Thymus (tissue), 11 donors: ENCODE data around the gene NPAS1. TPM values are rescaled to one million over a fixed set of nuclear protein-coding genes. Genes with fewer than 3 reads are reported as not detected.
A peak's percentile ranks its signal among the peaks of the same experiment; 100 is the strongest.

Source experiments
- DNase-seq, 9 donors: peaks; one replicate each; pipeline ENCODE4 v3.0.0-alpha.2; 2013; ENCODE audit warnings: low spot score in 9 of 9, low read depth in 6 of 9, missing footprints in 1 of 9
- H3K27ac ChIP-seq, 2 donors: one replicate each; pipeline ENCODE4 v1.5.1; 2013; ENCODE audit warnings: control low read depth in 1 of 2, low read depth in 1 of 2, low read length in 1 of 2, mild to moderate bottlenecking in 1 of 2, moderate library complexity in 1 of 2
- H3K27me3 ChIP-seq, 2 donors: one replicate each; pipeline ENCODE4 v1.5.1; 2013; ENCODE audit warnings: low read length in 1 of 2; ENCODE audit not compliant: control insufficient read depth in 2 of 2, insufficient read depth in 1 of 2
- H3K36me3 ChIP-seq, 2 donors: one replicate each; pipeline ENCODE4 v1.5.1; 2013; ENCODE audit warnings: low read length in 1 of 2, mild to moderate bottlenecking in 1 of 2, moderate library complexity in 1 of 2; ENCODE audit not compliant: control insufficient read depth in 2 of 2, insufficient read depth in 2 of 2
- H3K4me1 ChIP-seq, 2 donors: one replicate each; pipeline ENCODE4 v1.5.1; 2013; ENCODE audit warnings: low read length in 2 of 2; ENCODE audit not compliant: control insufficient read depth in 2 of 2, insufficient read depth in 2 of 2
- H3K4me3 ChIP-seq, 2 donors: one replicate each; pipeline ENCODE4 v1.5.1; 2013; ENCODE audit warnings: low read length in 2 of 2, control low read depth in 1 of 2, mild to moderate bottlenecking in 1 of 2
- H3K9me3 ChIP-seq, 2 donors: one replicate each; pipeline ENCODE4 v1.5.1; 2013; ENCODE audit warnings: low read length in 1 of 2, mild to moderate bottlenecking in 1 of 2; ENCODE audit not compliant: control insufficient read depth in 2 of 2, insufficient read depth in 1 of 2
- WGBS: extraction: QIAGEN DNeasy Blood & Tissue Kit; methylation state at CpG from one replicate; pipeline ENCODE4 v1.1.7; 2013; 5-methylcytosine and 5-hydroxymethylcytosine counted together
- polyA plus RNA-seq: library from polyadenylated mRNA; stranded (reverse); fragments of 200-250 nt; gene quantifications from one replicate; pipeline ENCODE4 v1.2.3, GENCODE V29; 2013
- total RNA-seq: library from RNA; stranded (reverse); fragments of 120-200 nt; gene quantifications from one replicate; pipeline ENCODE4 v1.2.4, GENCODE V29; 2013
- donor health status: healthy.

The NPAS1 gene
- total and polyA plus RNA-seq, 2 donors: 0.09 to 0.46 TPM

GRCh38 chr19:46988614-46989230 lies 30.9 kb upstream of the NPAS1 start:
- Histone ChIP-seq H3K36me3 (peaks cover 44 to 57% of the 10 kb centered on the region in 2 donors), H3K4me1 (peaks cover 0 to 17% of the 10 kb centered on the region in 2 donors), H3K9me3 (no peaks in the 10 kb centered on the region), H3K27me3 (no peaks in the 10 kb centered on the region), H3K27ac (no peak overlapping the region), H3K4me3 (no peak overlapping the region)
- no peak for DNase-seq
- 97% methylated on average over 14 of the region's 14 CpGs for WGBS

GRCh38 chr19:46990991-46991676 lies 28.5 kb upstream of the NPAS1 start:
- no peaks in the 10 kb centered on the region for H3K27me3 ChIP-seq
- H3K27ac ChIP-seq: peak overlapping the region in 1 of 2 donors; percentile 7
- H3K4me3 ChIP-seq: no peak overlapping the region
- peak; percentile 26 to 71 (median 37) for DNase-seq
- WGBS: 41% methylated on average over 19 of the region's 19 CpGs
- H3K9me3 ChIP-seq: no peaks in the 10 kb centered on the region
- peaks cover 67 to 71% of the 10 kb centered on the region in 2 donors for H3K36me3 ChIP-seq
- H3K4me1 ChIP-seq: peaks cover 0 to 17% of the 10 kb centered on the region in 2 donors

DNA sequence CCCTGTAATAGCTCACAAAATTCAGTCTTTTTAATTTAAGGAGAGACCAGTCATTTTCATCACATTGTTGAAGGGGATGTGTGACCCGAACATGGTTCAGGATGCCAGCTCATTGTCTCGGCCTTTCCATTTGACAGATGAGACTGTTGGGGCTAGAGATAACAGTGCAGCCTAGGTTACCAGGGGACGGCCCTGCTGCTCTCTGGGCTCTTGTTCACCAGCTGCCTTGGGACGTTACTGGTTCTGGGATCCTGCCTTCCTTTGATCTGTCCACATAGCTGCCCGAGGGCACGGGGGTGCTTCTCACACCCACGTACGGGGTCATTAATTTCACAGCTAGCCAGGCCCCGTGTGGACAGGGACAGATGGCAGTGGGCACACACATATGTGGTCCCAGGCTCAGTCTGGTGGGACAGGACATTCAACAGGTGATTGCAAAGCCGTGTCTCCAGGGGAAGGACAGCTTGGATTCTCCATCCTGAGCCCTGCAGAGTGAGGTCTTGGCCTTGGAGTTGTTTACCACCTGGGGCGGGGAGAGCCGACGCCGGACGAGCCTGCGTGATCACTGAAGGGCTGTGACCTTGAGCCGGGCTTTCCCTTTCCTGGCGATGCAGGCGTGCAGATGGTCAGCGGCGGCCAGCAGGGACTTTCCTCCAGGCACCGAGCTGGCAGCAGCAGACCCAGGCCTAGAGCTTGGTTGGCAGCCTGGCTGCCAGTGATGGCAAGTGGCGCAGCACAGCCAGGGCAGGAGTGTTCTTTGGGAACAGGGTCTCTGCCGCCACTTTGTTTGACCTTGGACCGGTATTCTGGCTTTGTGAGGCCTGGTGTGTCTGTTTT lies 26.7 kb upstream of the NPAS1 start:
- WGBS: 97% methylated on average over 25 of the region's 25 CpGs
- Histone ChIP-seq H3K27ac (no peak overlapping the region), H3K4me3 (no peak overlapping the region), H3K36me3 (peaks cover 74 to 75% of the 10 kb centered on the region in 2 donors), H3K9me3 (no peaks in the 10 kb centered on the region), H3K27me3 (no peaks in the 10 kb centered on the region), H3K4me1 (peaks cover 0 to 17% of the 10 kb centered on the region in 2 donors)
- no peak for DNase-seq

GRCh38 chr19:46993622-46994021 lies 26.0 kb upstream of the NPAS1 start:
- Histone ChIP-seq H3K4me1 (peaks cover 0 to 17% of the 10 kb centered on the region in 2 donors), H3K27ac (no peak overlapping the region), H3K9me3 (no peaks in the 10 kb centered on the region), H3K36me3 (peaks cover 74 to 75% of the 10 kb centered on the region in 2 donors), H3K4me3 (no peak overlapping the region), H3K27me3 (no peaks in the 10 kb centered on the region)
- 98% methylated on average over 7 of the region's 7 CpGs for WGBS
- no peak for DNase-seq

- peaks cover 75% of the 10 kb centered on the region in 2 donors for H3K36me3 ChIP-seq
Observed at GRCh38 chr19:46994141-46994686, 25.4 kb upstream of the NPAS1 start.

DNA sequence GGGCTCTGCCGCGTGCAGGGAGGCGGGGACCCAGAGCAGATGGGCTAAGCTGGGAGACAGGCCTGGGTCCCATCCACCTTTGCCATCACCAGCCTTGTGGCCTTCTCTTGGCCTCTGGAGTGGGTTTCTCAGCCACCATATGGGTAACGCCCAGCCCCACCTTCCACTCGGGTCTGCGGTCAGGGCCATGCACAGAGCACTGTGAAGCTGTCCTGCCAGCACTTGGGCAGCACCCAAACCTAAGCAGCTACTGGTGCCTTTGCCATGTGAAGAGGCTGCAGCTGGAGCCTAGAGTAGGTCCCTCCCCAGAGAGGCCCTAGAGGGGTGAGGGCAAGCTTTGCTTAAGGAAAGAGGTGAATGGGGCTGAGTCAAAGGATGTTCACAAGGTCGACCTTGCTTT lies 24.1 kb upstream of the NPAS1 start:
- Histone ChIP-seq H3K36me3 (peaks cover 75 to 77% of the 10 kb centered on the region in 2 donors), H3K4me3 (no peak overlapping the region), H3K27ac (no peak overlapping the region), H3K9me3 (no peaks in the 10 kb centered on the region), H3K4me1 (peaks cover 0 to 11% of the 10 kb centered on the region in 2 donors), H3K27me3 (no peaks in the 10 kb centered on the region)
- 98% methylated on average over 7 of the region's 7 CpGs for WGBS
- no peak for DNase-seq

More at GRCh38 chr19:46994141-46994686, 25.4 kb upstream of the NPAS1 start:
- Histone ChIP-seq H3K9me3 (no peaks in the 10 kb centered on the region), H3K27ac (no peak overlapping the region), H3K4me3 (no peak overlapping the region), H3K27me3 (no peaks in the 10 kb centered on the region), H3K4me1 (peaks cover 0 to 17% of the 10 kb centered on the region in 2 donors)
- no peak for DNase-seq
- WGBS: 97% methylated on average over 17 of the region's 17 CpGs

DNA sequence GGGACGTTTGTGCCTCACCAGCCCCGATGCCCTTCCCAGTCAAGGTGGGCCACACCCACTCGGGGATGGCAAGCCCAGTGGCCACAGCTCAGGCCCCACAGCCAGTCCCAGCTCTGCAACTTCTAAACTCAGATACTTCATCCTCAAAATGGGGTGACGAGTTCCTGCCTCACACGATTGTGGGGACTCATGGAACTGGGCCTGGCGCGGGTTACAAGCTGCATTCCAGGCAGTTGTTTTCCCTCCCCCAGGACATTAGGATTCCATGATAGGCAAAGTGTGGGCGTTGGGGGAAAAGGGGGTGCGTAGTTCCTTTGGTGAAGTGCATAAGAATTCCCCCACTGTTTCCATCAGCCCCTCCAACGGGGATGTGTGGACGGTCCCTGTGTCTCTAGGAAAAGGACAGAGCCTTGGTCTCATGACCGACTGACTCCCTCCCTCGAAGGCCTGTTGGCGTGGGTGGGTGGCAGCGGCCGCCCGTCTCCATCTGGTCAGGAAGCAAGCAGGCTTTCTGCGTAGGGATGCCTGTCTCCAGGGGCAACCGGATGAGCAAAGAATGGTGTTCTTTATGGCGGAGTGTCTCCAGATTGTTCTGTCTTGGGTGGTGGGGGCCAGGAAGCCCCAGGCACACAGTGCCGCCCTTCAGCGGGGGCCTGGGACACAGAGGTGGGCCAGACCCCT lies 21.1 kb upstream of the NPAS1 start:
- Histone ChIP-seq H3K27ac (no peak overlapping the region), H3K4me3 (no peak overlapping the region), H3K9me3 (peaks cover 0 to 1% of the 10 kb centered on the region in 2 donors), H3K27me3 (peaks cover 3 to 18% of the 10 kb centered on the region in 2 donors), H3K4me1 (peaks cover 0 to 4% of the 10 kb centered on the region in 2 donors), H3K36me3 (peaks cover 61 to 75% of the 10 kb centered on the region in 2 donors)
- WGBS: 98% methylated on average over 22 of the region's 22 CpGs
- no peak for DNase-seq

DNA sequence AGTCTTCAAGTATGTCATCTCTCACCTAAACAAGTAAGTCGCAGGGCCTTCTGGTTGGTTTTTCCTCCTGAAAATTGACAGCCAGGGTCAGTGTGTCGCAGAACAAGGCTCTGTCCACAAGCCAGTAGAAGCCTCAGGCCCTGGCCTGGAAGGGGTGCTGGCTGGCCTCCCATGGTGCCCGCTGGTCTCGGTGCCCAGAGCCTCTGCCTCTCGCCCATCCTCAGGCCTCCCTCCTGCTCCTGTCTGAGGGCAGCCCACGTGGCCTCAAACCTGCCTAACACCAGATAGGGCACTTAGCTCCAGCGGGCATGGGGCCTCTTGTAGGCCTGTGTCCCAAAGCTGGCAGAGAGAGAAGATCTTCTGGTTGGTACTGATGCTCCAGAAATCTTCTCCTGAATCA lies 20.3 kb upstream of the NPAS1 start:
- Histone ChIP-seq H3K27ac (no peak overlapping the region), H3K4me3 (no peak overlapping the region), H3K4me1 (peaks cover 0 to 8% of the 10 kb centered on the region in 2 donors), H3K36me3 (peaks cover 53 to 67% of the 10 kb centered on the region in 2 donors), H3K9me3 (peaks cover 0 to 1% of the 10 kb centered on the region in 2 donors), H3K27me3 (peaks cover 3 to 26% of the 10 kb centered on the region in 2 donors)
- WGBS: 99% methylated on average over 7 of the region's 7 CpGs
- DNase-seq: no peak
